Fibroblast of villous mesenchyme (primary cell): Measurements from ENCODE around the gene CPTP. TPM values are rescaled to one million over a fixed set of nuclear protein-coding genes. Genes with fewer than 3 reads are reported as not detected.

Experiments
- DNase-seq: peaks from one replicate; pipeline ENCODE4 v3.0.0-alpha.2; 2010; ENCODE audit warnings: low read depth
- H3K4me3 ChIP-seq: 2 replicates; pipeline ENCODE4 v1.5.1; 2011; ENCODE audit warnings: low read depth, mild to moderate bottlenecking, low read length
- total RNA-seq: library from RNA; depleted of rRNA; stranded (reverse); fragments of >200 nt; gene quantifications from 2 replicates; pipeline ENCODE4 v1.2.3, GENCODE V29; 2012
- TF ChIP-seq, protein P1 (sequence below): IDR thresholded peaks from 2 replicates; pipeline ENCODE4 v1.5.1; 2012; ENCODE audit warnings: low read depth, mild to moderate bottlenecking, low read length; ENCODE audit not compliant: insufficient read depth

The CPTP gene
- total RNA-seq, 1 donor: 11.7 TPM

DNA sequence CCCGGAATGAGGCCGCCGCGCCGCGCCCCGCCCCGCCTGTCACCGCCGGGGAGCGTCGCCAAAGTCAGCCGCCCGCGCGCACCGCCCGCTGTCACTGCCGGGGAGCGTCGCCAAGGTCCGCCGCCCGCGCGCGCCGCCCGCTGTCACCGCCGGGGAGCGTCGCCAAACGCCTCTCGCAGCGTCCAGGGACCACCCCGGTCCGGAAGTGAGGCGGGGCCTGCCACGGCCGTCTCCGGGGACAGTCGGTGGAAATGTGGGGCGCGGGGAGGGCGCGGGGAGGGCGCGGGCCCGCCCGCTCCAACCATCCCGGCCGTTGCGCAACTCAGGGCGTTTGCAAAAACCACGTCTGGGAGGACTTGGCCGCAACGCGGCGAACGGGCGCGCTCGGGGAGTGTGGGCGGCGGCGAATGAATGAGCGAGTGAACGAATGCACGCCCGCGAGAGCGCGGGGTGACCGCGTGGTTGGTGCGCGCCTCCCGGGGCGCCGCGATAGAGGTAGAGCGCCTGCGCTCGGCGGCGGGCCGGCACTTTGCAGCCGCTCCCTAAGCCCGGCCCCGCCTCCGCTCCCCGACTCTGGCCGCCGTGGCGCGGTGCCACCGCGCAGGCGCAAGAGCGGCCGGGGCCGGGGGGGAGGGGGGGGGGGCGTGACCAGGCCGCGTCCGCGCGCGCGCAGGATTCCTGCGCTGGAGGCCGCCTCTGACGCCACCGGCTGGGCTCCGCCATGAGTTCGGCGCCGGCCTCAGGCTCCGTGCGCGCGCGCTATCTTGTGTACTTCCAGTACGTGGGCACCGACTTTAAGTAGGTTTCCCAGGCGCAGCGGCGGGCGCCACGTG, 16.5 kb upstream of the CPTP start, which contains the start of the genes ACAP3 and PUSL1:
TSS of gene ACAP3 (minus strand) at position 8 of the 833 bp plus-strand sequence. CDS start 115 bp downstream, outside the sequence.
TSS of gene PUSL1 (plus strand) at position 675 of the 833 bp plus-strand sequence. CDS start at position 722, 47 bp downstream.
- TF ChIP-seq, protein P1, sequence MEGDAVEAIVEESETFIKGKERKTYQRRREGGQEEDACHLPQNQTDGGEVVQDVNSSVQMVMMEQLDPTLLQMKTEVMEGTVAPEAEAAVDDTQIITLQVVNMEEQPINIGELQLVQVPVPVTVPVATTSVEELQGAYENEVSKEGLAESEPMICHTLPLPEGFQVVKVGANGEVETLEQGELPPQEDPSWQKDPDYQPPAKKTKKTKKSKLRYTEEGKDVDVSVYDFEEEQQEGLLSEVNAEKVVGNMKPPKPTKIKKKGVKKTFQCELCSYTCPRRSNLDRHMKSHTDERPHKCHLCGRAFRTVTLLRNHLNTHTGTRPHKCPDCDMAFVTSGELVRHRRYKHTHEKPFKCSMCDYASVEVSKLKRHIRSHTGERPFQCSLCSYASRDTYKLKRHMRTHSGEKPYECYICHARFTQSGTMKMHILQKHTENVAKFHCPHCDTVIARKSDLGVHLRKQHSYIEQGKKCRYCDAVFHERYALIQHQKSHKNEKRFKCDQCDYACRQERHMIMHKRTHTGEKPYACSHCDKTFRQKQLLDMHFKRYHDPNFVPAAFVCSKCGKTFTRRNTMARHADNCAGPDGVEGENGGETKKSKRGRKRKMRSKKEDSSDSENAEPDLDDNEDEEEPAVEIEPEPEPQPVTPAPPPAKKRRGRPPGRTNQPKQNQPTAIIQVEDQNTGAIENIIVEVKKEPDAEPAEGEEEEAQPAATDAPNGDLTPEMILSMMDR: no peak
- H3K4me3 ChIP-seq: peak within 1 kb of the TSS; percentile 76
- DNase-seq: peak; percentile 93

DNA sequence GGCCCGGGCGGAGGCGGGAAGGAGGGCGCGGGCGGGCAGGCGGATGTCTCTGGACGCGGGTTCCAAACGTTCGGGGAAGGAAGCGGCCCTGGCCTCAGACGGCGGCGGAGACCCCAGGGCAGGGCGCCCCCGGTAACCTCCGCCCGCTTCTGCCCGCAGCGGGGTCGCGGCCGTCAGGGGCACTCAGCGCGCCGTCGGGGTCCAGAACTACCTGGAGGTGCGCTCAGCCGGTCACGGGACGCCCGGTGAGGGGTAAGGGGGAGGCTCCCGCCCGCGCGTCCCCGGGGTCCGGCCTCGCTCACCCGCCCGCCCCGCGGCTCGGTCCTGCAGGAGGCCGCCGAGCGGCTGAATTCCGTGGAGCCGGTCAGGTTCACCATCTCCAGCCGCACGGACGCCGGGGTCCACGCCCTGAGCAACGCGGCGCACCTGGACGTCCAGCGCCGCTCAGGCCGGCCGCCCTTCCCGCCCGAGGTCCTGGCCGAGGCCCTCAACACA, 15.8 kb upstream of the CPTP start:
- DNase-seq: no peak
- peak overlapping the region; percentile 76 for H3K4me3 ChIP-seq
- TF ChIP-seq, protein P1: no peak

DNA sequence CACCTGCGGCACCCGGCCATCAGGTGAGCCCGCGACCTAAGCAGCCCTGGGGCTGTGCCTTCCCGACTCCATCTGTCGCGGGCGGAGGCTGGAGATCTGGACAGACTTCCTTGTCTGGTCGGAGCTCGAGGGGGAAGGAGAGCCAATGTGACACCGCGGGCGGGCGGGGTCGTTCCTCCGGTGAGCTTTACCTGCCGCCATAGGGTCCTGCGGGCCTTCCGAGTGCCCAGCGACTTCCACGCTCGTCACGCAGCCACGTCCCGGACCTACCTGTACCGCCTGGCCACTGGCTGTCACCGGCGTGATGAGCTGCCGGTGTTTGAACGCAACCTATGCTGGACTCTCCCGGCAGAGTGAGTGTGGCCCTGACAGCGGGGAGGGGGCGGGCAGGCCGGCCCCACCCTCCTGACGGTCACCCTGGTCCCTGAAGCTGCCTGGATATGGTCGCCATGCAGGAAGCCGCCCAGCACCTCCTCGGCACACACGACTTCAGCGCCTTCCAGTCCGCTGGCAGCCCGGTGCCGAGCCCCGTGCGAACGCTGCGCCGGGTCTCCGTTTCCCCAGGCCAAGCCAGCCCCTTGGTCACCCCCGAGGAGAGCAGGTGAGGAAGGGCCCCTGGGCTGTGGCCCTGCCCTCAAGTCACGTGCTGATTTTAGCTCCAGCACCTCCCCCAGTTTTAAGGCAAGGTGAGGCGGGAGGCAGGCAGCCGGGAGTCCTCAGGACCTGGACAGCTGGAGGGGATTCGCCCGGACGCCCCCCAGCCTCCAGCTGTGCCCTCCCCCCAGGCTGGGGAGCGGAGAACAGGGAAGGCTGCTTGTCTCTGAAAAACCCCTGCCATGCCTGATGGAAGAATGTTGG, 15.1 kb upstream of the CPTP start:
- H3K4me3 ChIP-seq: peak overlapping the region; percentile 76
- TF ChIP-seq, protein P1: no peak
- no peak for DNase-seq

DNA sequence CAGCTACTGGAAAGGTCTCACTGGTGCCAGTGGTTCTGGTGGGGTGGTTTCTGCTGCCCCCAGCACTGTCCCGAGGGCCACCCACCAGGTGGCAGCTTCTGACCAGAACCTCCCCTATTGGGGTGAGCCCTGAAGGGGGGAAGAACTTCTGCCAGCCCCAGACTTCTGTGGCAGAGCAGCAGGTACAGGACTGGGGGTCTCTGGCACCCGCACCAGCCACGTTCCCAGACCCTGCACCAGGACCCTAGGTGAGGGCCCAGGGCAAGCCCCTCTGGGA, 14.6 kb upstream of the CPTP start:
- DNase-seq: no peak
- TF ChIP-seq, protein P1: no peak
- no peak overlapping the region for H3K4me3 ChIP-seq

DNA sequence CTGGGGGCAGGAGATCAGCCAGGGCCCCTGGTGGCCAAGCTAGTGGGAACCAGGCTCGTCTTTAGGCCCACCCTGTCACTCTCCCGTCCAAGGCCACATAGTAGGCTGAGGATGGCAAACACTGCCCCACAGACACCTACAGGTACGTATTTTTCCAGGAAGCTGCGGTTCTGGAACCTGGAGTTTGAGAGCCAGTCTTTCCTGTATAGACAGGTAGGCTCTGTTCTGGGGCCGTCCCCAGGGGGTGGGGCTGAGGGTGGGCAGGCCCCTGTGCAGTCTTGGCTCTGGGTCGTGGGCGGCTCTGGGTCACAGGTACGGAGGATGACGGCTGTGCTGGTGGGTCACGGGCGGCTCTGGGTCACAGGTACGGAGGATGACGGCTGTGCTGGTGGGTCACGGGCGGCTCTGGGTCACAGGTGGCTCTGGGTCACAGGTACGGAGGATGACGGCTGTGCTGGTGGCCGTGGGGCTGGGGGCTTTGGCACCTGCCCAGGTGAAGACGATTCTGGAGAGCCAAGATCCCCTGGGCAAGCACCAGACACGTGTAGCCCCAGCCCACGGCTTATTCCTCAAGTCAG, 14.0 kb upstream of the CPTP start:
- no peak overlapping the region for H3K4me3 ChIP-seq
- no peak for DNase-seq
- TF ChIP-seq, protein P1: no peak
